Erythroblast (primary cell): ENCODE data around the gene CNOT8.

Experiments used
- DNase-seq, 2 experiments: peaks; one replicate each; lab custom pipeline; 2025; lab: John Stamatoyannopoulos, UW
- GATA1 ChIP-seq: IDR thresholded peaks from 2 replicates; pipeline ENCODE4 v1.6.1; 2011; ENCODE audit warnings: low read depth, mild to moderate bottlenecking, control low read depth, low read length, moderate library complexity
- POLR2A ChIP-seq: IDR thresholded peaks from 2 replicates; pipeline ENCODE4 v1.6.1; 2011; ENCODE audit warnings: mild to moderate bottlenecking, low read length

CNOT8 gene

DNA sequence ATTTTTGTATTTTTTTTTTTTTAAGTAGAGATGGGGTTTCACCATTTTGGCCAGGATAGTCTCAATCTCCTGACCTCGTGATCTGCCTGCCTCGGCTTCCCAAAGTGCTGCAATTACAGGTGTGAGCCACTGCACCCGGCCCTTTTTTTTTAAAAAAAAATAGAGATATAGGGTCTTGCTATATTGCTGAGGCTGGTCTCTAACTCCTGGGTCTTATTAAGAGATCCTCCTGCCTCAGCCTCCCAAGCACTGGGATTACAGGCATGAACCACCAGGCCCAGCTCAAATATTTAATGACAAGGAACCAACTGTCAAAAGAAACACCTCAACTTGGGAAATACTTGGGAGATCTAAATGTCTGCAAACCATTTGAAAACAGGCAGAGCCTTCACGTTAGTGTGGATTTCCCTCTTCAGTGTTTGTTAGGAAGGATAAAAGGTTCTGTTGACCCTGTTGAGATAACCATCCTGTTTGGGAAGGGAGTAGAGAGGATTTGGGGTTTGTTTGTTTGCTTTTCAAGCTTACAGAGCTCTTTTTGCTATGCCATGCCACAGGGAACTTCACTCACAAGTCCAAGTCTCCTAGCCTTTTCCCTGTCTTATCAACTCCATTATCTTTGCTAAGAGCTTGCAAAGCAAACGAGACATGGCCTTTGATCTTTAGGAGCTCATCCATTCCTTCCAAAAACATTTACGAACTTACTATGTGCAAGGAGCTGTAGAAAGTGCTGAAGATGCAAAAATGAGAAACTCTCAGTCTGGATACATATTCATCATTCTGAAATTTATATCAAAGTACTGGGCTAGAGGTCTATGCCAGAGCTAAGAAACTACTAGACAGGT, 15.5 kb upstream of the CNOT8 start:
- no peak for TF ChIP-seq GATA1
- TF ChIP-seq POLR2A, result no peak
- DNase-seq, result no peak

GRCh38 chr5:154844809-154845208, 13.6 kb upstream of the CNOT8 start:
- DNase-seq, result peak; percentile 25 to 47
- TF ChIP-seq GATA1 (no peak), POLR2A (no peak)

GRCh38 chr5:154849264-154849785, 9.1 kb upstream of the CNOT8 start:
- no peak for TF ChIP-seq POLR2A
- no peak for TF ChIP-seq GATA1
- DNase-seq, result no peak

GRCh38 chr5:154849791-154850201, 8.6 kb upstream of the CNOT8 start:
- no peak for TF ChIP-seq GATA1
- TF ChIP-seq POLR2A, result no peak
- DNase-seq, result peak; percentile 22 to 39

- peak; percentile 49 to 58 for DNase-seq
- TF ChIP-seq GATA1 (no peak), POLR2A (no peak)
Measured at GRCh38 chr5:154850255-154851062, 8.0 kb upstream of the CNOT8 start, which contains the start of gene FAXDC2. Gene FAXDC2, minus strand, starts transcription at chr5:154850603. Its CDS starts 12,425 bp downstream, at chr5:154838178.

- no peak for DNase-seq
- TF ChIP-seq GATA1, result no peak
- no peak for TF ChIP-seq POLR2A
Measured at GRCh38 chr5:154851351-154851750, 7.1 kb upstream of the CNOT8 start.

DNA sequence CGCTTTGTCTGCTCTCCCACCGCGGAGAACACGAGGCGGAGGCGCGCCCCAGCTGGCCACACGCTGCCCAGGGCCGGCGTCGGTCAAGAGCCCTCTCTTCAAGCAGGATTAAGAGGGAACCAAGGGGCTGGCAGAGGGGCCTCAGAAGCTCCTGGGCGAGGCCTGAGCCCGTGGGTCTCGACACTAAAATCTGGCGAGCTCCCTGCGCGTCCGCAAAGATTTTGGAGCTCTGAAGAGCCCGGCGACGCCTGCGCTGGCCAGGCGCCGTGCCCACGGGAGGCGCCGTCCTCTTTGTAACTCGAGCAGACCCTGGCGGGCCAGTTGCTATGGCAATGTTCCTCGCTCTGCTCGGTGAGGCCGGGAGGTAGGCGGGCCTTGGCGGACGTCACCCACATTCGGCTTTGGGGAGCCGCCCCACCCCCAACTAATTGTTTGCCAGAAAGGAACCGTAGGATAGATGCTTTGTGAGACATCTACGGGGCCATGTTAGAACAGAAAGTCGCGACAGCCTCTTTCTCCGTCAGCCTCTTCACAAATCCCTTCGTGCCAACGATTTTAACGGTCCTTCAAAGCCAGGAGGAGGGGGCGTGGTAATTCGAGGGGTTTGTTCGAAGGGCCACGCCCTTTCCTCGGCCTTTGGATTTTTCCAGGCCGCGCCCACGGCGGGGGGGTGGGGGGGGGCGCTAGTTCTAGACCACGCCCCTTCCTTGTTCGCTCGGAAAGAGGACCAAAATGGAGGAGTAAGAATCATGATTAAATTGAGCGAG, 714 bp upstream of the CNOT8 start:
- TF ChIP-seq GATA1, result no peak
- no peak for TF ChIP-seq POLR2A
- peak; percentile 94 to 95 for DNase-seq

DNA sequence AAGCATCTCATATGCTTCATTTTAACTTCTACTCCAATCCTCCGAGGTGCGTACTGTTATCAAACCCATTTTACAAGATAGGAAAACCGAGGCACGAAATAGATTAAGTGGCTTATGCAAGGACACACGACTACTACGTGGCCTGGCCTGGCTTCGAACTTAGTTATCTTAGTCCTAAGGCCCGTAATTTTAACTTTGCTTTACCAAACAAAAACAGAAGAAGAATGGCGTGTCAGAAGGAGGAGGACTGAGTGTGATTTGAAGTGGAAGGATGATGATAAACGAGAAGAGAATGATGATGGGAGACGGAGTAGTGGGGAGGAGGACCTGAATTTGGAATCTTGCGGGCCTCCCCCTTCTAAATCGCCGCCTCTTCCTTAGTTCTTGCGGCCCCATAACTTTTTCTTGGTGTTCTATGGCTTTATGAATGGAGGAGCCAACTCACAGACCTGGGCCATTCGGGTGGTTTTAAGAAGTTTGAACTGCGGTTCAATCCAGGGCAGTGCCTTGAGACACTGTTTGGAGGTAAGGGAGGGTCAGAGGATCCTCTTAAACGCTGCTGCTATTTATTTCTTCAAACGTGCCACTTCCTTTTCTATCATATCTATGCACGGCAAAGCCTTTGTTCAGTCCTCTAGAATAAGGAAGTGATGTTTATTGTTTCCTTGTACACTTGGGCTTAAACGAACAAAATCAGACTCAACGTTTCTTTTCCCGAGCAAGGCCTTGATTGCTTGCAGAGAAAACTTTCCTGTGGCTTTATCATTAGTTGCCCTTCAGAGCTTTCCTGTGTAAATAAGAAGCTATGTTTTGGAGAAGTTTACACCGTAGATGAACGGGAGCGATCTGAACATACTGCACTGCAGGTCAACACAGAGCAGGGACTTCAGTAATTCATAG, 795 bp downstream of the CNOT8 start:
- TF ChIP-seq GATA1, result no peak
- TF ChIP-seq POLR2A, result no peak
- peak; percentile 62 to 71 for DNase-seq

DNA sequence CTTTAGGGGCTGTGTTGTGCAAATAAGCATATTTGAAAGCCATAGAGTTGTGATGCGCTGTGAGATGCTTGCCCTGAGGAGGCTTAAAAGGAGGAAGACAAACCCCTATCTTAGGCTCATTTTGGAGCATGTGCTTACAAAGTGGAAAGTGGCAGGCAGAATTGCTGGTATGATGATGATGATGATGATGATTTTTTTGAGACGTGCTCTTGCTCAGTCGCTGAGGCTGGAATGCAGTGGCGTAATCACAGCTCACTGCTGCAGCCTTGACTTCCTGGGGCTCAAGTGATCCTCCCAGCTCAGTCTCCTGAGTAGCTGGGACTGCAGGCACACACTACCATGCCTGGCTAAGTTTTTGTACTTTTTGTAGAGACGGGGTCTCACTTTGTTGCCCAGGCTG, 1.7 kb downstream of the CNOT8 start:
- no peak for TF ChIP-seq GATA1
- no peak for TF ChIP-seq POLR2A
- peak; percentile 31 to 55 for DNase-seq

DNA sequence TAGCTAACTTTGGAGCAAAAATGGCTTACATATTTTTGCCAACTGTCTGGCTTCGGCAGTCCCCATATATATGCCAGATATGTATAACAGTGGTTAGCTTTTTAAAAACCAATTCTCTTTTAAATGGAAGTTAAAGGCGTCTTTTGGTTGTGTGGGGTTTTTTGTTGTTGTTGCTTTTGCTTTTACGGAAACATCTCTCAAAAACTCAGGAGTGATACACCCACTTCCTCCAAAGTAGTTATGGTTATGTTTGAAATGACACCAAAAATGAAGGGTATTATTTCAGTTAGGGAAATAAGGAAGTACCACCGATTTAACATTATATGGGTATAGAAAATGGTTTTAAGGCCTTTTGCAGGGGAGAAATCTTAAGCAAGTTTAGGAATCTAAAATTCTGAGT, 2.3 kb downstream of the CNOT8 start:
- no peak for DNase-seq
- TF ChIP-seq GATA1, result no peak

DNA sequence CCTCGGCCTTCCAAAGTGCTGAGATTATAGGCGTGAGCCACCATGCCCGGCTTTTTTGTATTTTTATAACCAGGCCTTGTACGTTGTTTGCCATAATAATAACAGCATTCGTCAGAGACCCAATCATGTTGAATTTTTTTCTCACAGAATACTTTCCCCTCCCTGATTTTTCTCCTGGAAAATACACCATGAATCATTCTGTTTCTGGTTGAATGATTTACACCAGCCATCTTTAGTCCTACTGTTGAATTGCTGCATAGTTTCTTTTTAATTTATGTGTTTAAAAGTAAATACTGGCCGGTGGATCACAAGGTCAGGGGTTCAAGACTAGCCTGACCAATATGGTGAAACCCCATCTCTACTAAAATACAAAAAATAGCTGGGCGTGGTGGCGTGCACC, 3.5 kb downstream of the CNOT8 start:
- no peak for DNase-seq

GRCh38 chr5:154862766-154863165, 4.3 kb downstream of the CNOT8 start:
- DNase-seq, result no peak
- no peak for TF ChIP-seq GATA1

More for the DNA sequence above, 3.5 kb downstream of the CNOT8 start:
- TF ChIP-seq POLR2A, result no peak
- TF ChIP-seq GATA1, result no peak
